HL-60/S4 treated with retinoic acid at 250 ng/mL for 4 days and 3 days (cell line): ENCODE measurements around the gene TMEM175.

Source experiments
- in situ Hi-C: fragments of 300-500 bp; cut with MboI; formaldehyde crosslinking; loops from 2 replicates; pipeline ENCODE4 v1.7.0; 2022; ENCODE audit warnings: low sequenced_read_pairs

TMEM175 gene, protein sequence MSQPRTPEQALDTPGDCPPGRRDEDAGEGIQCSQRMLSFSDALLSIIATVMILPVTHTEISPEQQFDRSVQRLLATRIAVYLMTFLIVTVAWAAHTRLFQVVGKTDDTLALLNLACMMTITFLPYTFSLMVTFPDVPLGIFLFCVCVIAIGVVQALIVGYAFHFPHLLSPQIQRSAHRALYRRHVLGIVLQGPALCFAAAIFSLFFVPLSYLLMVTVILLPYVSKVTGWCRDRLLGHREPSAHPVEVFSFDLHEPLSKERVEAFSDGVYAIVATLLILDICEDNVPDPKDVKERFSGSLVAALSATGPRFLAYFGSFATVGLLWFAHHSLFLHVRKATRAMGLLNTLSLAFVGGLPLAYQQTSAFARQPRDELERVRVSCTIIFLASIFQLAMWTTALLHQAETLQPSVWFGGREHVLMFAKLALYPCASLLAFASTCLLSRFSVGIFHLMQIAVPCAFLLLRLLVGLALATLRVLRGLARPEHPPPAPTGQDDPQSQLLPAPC

DNA sequence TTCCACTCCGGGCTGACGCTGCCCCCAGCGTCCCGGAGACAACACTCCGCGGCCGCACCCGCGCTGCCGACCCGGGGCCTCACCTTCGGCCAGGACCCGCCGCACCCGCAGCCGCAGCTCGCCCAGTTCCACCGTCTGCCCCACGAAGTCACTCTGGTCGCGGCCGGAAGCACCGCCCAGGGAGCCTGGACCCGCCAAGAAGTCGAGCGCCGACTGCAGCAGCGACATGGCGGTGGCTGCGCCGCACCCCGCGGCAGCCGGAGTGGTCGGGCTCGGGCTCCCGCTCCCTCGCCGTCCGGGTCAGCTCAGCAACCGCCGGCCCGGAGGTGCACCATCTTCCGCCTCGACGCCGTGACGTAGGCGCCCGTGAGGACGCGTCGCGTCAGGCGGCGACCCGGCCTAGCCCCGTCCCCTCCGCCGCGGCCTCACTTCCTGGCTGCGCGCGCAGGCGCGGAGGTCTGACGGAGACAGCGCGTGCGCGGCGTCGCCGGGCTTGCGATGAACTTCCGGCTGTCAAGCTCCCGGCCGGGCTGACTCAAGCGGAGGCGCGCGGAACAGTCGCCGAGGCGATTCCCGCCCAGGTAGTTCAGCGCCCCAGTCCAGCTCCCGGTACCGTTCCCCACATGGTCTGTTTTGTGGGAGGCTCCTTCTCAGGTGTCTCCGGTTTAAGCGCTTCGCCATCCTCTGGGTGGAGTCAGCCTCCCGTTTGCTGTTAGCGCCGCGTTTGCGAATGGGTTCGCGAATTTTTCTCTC, at the start of gene TMEM175, which contains the start of gene GAK:
Gene TMEM175, plus strand, starts transcription at position 501 of the 753 bp plus-strand sequence. CDS start 15,280 bp downstream, outside the sequence.
Gene GAK, minus strand, starts transcription at position 357 of the 753 bp plus-strand sequence. Its CDS starts 129 bp downstream, at position 228.
- in situ Hi-C loops = no loop called here

DNA sequence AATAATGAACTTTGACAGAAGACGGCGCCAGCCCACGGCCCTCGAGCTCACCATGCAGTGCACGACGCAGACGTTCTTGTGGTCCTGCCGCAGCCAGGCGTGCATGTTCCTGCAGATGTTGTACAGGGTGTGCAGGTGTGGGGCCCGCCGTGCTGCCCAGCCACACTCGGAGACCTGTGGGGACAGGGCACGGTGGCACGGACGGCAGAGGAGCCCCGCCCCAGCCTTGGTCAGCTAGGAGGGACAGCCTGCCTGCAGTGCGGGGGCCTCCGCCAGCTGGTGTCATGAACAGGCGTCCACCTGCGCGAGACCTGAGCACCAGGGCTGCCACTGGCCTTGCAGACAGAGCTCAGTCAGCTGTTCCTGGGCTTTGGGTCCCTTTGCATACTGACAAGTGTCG, 49.6 kb upstream of the TMEM175 start:
- in situ Hi-C loops = no loop called here

DNA sequence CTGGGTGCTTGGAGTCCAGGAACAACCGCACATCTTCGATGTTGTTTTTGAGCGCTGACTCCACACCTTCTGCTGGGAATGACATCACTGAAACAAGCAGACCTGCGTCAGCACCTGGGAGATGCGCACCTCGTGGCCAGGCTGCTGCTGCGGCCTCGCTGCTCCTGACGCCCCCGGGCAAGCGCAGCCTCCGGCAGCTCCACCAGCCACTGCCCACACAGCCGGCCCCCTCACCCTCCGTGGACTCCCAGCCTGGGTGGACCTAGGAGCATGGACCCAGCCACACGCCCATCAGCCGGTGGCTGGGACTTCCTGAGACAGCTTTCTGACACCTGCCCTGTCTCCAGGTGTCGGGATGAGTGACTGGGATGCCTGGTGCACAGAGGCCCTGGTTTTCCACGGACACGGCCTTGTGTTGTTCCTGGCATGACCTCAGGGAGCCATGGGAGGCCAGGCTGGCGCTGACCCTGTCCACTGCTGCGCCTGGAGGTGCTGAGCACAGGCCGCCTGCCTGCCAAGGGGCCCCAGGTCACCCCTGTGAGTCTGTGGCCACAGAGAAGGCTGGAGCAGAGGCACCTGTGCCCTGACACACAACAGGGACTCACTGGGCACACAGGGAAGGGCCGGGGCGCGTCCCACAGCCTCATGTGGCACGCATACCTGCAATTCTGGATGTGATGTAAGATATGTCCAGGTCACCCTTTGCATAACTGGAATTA, 48.7 kb upstream of the TMEM175 start:
- in situ Hi-C loops = no loop called here

DNA sequence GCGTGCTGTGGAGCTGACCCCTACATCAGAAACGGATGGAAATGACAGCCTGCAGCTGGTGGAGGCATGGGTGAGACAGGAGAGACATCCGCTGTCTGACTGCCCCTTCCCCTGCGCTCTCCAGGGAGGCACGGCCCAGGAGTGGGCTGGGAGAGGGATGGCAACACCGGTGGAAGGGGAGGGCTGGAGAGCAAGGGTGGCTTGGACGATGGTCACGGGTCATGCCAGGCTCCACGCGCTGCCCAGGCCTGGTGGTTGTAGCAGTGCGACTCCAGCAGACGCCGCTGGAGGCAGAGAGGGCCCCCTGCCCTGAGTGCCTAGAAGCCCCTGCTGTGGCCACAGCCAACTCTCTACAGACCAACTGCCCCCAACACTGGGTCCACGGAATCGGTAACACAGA, 48.0 kb upstream of the TMEM175 start:
- in situ Hi-C loops = no loop called here

DNA sequence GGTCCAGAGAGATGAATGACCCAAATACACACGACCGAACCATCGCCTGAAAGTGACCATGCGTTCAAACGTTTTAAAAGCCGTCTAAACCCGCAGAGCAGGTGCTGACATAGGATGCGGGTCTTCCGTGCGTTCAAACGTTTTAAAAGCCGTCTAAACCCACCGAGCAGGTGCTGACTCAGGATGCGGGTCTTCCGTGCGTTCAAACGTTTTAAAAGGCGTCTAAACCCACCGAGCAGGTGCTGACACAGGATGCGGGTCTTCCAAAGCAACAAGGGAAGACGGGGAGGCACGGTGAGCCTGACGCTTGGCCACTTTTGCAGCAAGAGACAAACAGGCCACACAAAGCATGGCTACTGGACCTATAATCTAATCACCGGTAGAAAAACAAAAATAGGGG, 47.4 kb upstream of the TMEM175 start:
- in situ Hi-C loops = no loop called here

DNA sequence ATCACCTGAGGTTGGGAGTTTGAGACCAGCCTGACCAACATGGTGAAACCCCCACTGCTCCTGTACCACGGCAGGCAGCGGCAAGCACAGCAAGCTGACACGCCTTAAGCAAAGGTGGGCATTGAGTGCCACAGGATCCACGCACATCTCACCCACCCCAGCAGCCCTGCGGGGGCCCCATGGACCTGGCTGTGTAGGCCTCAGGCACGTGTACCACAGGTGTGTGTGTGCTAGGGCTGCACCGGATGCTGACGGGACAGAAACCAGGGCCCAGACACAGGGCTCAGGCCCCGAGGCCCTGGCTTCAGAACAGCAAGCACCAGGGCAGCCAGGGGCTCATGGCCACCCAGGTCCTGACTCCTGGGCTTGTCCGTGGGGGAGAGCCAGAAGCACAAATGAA, 46.9 kb upstream of the TMEM175 start:
- in situ Hi-C loops = no loop called here

DNA sequence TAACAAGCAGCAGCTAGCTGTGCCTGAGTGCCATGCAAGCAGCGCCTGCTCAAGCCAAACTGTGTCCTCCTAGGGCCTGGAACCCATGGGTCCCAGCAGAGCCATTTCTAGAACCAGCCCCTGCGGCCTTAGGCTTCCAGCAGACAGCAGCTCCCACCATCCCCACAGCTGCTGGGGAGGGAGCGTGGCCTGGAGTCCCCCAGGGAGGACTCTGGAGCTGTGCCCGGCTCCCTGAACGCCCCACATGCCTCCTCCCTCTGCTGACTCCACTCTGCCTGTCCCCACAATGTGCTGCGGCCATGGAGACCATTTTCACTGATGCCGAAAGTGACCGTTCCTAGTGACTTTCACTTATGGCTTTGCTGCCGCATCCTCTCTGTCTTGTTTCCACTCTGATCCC, 46.0 kb upstream of the TMEM175 start:
- in situ Hi-C loops = no loop called here

DNA sequence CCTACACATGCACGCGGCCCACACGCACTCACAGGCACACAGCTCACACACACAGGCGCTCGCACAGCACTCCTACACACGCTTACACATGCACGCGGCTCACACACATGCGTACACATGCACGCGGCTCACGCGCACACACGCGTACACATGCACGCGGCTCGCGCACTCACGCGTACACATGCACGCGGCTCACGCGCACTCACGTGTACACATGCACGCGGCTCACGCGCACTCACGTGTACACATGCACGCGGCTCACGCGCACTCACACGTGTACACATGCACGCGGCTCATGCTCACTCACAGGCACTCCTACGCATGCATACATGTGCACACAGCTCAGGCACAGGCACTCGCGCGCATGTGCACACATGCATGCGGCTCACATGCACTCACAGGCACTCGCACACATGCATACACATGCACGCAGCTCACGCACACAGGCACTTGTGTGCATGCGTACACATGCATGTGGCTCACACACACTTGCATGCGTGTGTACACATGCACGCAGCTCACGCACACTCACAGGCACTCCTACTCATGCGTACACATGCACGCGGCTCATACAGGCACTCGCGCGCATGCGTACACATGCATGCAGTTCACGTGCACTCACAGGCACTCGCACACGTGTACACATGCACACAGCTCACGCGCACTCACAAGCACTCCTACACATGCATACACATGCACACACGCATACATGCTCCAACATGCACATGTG, 45.1 kb upstream of the TMEM175 start:
- in situ Hi-C loops = no loop called here

DNA sequence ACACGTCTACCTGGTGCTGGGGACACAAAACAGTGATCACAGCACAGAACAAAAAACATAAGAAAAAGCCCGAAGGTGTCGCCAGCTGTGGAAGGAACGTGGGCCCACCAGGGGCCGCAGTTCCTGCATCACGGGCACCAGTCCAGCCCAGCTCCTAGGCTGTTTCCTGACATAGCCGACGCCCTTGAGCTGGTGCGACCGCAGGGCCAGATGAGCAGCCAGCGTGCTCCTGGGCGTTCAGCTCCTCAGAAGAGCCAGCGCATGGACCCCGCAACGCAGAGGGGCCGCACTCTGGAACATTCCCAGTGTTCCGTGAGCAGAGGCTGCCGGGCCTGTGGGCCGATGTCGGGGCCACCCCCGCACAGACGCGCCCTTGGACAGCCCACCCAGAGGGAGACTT, 44.2 kb upstream of the TMEM175 start:
- in situ Hi-C loops = no loop called here

DNA sequence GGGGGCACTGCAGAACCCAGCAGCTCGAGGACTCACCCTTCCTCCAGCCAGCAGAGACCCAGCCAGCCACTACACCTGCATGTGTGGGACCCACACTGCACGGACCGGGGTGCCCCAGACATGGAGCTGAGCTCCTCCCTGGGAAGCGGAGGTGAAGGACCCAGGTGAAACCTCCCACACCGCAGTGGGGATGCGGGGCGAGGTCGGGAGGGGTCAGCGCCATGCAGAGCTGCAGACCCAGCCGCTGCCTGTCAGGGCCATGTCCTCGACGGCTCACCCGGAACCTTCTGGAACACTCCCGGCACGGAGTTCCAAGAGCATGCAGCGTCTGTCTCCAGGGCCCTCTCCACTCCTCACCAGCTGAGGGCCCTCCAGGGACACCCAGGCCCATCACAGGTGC, 42.7 kb upstream of the TMEM175 start:
- in situ Hi-C loops = no loop called here

DNA sequence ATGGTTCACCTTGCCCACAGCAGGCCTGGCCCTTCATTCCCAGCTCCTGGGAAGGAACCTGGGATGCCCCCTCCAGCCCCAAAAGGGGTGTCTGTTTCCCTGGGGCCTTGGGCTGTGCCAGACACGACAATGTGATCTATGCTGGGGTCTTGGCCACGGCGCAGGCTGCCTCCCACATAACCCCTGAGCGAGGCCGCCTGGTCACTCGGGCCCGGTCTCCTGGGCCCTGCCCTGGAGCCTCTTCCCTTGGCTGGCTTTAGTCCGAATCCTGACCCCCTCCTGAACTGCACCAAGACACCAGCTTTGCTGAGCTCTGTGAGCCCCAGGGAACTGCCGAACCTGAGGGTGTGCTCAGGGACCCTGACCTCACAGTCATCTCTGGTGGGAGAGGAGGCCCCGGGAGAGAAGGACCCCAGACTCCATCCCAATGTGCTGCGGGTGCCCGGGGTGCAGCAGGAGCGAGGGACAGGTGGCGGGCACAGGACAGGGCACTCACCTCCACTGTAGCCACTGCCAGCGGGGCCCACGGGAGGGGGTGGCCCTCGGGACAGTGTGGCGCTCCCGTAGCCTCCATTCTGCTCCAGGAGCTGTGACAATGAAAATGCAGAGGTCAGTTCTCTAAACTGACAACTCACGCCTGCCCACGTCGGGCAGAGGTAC, 42.1 kb upstream of the TMEM175 start:
- in situ Hi-C loops = no loop called here

DNA sequence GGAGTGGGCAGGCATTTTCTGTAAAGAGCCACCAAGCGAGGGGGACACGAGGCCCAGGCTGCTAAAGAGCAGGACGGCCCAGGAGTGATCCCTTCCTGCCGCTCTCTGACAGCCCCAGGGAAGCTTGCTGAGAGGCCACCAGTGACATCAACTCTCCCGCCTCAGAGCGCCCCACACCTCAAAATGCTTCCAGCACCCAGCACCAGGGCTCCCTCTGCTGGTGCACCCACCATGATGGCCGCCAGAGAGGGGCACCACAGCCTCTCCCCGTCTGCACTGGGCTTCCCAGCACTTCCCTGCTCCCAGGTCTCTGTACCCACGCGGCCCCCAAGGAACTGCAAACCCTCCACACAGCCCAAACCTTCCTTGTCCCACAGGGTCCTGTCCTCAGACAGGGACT, 40.5 kb upstream of the TMEM175 start:
- in situ Hi-C loops = no loop called here

DNA sequence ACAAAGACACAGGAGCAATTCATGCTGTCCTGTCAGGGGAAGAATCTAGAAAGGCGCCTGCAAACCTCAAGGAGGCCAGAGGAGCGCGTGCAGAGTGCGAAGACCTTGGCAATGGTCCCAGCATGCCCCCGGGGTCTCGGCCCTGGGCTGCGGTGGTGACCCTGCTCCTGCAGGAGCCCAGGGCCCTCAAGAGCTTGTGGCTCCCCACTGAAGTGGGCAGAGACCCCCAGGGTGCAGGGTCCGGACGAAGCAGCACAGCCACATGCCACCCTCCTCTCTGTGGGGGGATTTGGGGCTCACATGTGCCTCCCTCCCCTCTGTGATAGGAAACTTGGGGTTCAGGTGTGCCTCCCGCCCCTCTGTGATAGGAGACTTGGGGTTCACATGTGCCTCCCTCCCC, 39.5 kb upstream of the TMEM175 start:
- in situ Hi-C loops = no loop called here

DNA sequence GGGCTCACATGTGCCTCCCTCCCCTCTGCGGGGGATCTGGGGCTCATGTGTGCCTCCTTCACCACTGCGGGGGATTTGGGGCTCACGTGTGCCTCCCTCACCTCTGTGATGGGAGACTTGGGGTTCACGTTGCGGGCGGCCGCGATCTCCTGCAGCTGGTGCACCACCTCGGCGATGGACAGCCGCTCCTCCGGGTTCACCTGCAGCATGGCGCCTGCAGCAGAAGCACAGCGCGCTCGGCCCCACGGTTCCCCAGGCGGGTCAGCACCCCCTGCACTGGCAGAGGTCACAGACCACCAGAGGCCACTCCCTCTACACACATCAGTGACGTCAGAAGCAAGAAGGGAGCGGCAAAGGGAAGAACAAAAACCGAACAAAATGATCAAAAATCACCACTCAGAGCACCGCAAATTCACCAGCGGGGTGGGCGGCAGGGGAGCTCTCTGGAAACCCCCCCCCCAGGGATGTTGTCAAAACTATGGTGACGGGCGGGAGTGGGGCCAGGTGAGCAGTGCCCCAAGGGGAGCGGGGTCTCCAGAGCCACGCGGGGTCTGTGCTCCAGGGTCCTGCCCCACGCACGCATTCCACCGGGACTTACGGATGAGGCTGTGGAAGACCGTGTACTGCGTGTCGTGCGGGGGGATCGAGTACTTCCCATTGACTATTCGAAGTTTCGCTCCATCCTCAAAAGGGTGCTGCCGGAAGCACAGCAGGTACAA, 38.8 kb upstream of the TMEM175 start:
- in situ Hi-C loops = no loop called here

DNA sequence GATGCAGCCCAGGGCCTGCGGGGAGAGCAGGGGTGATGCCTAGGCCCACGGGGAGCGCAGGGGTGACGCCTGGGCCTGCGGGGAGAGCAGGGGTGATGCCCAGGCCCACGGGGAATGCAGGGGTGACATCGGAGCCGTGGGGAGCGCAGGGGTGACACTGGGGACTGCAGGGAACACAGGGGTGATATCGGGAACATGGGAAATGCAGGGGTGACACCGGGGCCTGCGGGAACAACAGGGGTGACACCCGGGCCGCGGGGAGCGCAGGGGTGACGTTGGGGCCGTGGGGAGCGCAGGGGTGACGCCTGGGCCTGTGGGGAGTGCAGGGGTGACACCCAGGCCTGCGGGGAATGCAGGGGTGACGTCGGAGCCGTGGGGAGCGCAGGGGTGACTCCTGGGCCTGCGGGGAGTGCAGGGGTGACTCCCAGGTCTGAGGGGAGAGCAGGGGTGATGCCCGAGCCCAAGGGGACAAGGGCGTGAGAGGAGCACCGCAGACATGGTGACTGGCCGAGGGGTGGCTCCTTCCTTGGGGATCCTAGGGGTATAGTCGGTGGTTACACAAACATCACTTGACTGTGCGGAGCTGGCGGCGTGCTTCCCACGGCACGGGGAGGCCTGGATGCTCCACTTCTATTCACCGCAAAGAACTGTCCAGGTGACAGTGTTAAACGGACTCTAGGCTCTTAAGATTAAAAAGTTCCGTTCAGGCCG, 38.1 kb upstream of the TMEM175 start:
- in situ Hi-C loops = no loop called here

DNA sequence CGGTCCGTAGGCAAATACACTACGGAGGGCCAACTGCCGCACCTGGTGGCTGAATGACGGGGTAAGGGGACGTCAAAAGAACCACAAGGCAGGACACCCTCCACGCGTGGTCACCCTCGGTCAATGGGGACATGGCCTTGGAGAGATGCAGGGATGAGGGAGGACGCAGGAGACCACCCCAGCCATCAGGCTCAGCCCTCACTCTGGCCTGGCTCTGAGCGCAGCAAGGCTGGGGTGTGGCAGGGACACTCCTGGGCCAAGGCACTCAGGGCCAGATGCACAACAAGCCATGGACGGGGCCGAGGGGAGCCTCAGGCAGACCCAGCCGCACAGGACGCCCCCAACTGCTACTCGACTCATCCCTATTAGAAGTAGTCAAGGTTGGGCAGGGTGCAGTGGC, 36.7 kb upstream of the TMEM175 start:
- in situ Hi-C loops = no loop called here

DNA sequence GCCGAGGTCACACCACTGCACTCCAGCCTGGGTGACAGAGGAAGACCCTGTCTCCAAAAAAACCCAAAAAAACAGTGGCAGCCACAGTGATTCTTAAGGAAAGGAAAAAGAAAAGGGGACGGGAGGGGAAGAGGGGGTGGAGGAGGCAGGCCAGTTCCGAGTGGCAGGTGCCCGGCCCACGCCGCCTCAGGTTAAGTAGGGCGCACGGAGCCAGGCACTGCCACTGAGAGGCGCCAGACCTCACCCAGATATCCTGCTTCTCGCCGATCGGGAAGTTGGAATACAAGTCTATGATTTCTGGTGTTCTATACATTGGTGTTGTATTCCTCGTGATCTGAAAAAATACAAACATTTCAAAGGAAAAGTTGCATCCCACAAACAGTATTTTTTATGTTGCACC, 36.0 kb upstream of the TMEM175 start:
- in situ Hi-C loops = no loop called here

DNA sequence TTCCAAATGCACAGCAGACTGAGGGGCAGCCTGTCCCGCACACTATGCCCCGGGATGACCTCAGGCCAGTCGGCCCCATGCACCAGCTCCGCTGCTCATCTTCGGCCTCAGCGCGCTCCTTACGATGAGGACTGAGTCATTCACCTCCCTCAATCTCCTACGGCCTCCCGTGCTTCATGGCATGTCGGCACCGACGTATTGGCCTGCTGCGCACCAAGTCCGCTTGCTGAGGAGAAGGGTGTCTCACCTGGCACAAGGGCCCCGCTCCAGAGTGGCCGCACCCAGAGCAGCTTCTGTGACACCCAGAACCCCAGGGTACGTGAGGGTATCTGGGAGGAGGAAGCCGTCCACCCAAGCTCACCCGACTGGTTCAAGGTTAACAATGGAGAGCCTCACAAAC, 35.6 kb upstream of the TMEM175 start:
- in situ Hi-C loops = no loop called here

DNA sequence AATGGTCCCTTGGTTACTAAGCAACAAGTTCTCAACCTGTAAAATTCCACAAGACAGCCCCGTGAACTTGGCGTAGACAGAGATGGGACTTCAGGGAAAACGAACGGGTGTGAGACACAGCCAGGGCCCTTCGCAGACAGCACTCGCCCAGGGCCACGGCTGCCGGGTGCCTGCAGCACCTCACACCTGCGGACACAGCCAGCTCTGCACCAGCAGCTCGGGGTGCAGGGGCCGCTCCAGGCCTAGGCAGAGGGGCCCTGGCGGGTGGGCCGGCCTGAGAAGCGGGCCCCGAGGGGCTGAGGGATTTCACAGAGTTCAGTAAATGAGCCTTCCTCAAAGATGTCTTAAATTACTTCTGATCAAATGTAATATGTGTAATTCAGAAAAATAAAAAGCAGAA, 34.1 kb upstream of the TMEM175 start:
- in situ Hi-C loops = no loop called here
